ENCODE measurements around the gene EMILIN1.

DNA sequence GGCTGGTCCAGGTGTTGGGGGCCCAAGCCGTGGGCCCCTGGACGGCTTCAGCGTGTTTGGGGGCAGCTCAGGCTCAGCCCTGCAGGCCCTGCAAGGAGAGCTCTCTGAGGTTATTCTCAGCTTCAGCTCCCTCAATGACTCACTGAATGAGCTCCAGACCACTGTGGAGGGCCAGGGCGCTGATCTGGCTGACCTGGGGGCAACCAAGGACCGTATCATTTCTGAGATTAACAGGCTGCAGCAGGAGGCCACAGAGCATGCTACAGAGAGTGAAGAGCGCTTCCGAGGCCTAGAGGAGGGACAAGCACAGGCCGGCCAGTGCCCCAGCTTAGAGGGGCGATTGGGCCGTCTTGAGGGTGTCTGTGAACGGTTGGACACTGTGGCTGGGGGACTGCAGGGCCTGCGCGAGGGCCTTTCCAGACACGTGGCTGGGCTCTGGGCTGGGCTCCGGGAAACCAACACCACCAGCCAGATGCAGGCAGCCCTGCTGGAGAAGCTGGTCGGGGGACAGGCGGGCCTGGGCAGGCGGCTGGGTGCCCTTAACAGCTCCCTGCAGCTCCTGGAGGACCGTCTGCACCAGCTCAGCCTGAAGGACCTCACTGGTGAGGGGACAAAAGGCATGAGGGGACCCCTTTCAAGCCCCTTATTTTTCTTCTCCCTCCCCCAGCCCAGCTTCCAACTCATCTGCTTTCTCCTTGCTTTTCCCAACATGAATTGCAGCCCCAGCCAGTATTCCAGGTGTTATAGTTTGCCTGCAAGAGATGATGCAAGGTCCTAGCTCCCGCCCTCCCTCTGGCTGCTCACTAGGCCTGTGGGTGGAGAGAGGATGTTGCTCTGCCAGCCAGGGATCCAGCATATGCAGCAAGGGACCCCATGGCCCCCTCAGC lies 5.2 kb downstream of the EMILIN1 start:
- TF ChIP-seq, protein P1, sequence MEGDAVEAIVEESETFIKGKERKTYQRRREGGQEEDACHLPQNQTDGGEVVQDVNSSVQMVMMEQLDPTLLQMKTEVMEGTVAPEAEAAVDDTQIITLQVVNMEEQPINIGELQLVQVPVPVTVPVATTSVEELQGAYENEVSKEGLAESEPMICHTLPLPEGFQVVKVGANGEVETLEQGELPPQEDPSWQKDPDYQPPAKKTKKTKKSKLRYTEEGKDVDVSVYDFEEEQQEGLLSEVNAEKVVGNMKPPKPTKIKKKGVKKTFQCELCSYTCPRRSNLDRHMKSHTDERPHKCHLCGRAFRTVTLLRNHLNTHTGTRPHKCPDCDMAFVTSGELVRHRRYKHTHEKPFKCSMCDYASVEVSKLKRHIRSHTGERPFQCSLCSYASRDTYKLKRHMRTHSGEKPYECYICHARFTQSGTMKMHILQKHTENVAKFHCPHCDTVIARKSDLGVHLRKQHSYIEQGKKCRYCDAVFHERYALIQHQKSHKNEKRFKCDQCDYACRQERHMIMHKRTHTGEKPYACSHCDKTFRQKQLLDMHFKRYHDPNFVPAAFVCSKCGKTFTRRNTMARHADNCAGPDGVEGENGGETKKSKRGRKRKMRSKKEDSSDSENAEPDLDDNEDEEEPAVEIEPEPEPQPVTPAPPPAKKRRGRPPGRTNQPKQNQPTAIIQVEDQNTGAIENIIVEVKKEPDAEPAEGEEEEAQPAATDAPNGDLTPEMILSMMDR (IDR thresholded peaks at IDR 0.05): no peak
- no peak for TF ChIP-seq POLR2A (IDR thresholded peaks at IDR 0.05)

All from right lobe of liver (tissue), 4 donors.